Urinary bladder (tissue), 4 donors: ENCODE data around the gene NKAIN2. TPM values are rescaled to one million over a fixed set of nuclear protein-coding genes. Genes with fewer than 3 reads are reported as not detected.
A peak's percentile ranks its signal among the peaks of the same experiment; 100 is the strongest.

Source experiments
- DNase-seq: peaks from one replicate; pipeline ENCODE4 v3.0.0-alpha.2; 2015; ENCODE audit errors: extremely low spot score
- H3K27ac ChIP-seq: one replicate; pipeline ENCODE4 v1.5.1; 2013; ENCODE audit warnings: low read depth, mild to moderate bottlenecking, moderate library complexity
- H3K36me3 ChIP-seq: one replicate; pipeline ENCODE4 v1.6.1; 2013; ENCODE audit warnings: mild to moderate bottlenecking, moderate library complexity; ENCODE audit not compliant: insufficient read depth
- H3K4me1 ChIP-seq: one replicate; pipeline ENCODE4 v1.6.1; 2013; ENCODE audit warnings: mild to moderate bottlenecking, moderate library complexity; ENCODE audit not compliant: insufficient read depth
- H3K4me3 ChIP-seq: one replicate; pipeline ENCODE4 v1.5.1; 2013; ENCODE audit warnings: low read depth, low read length
- WGBS: extraction: QIAGEN DNeasy Blood & Tissue Kit; methylation state at CpG from one replicate; pipeline ENCODE4 v1.1.7; 2013; 5-methylcytosine and 5-hydroxymethylcytosine counted together
- polyA plus RNA-seq: library from polyadenylated mRNA; stranded (reverse); fragments of 200-250 nt; gene quantifications from one replicate; pipeline ENCODE4 v1.2.3, GENCODE V29; 2013
- total RNA-seq: library from RNA; depleted of rRNA; stranded (reverse); fragments of >200 nt; gene quantifications from one replicate; pipeline ENCODE4 v1.2.3, GENCODE V29; 2014
- donor health status: healthy with polysubstance abuse.
- donor health status: healthy.

NKAIN2 gene
- total and polyA plus RNA-seq, 2 donors: 0.24 to 1.7 TPM

DNA sequence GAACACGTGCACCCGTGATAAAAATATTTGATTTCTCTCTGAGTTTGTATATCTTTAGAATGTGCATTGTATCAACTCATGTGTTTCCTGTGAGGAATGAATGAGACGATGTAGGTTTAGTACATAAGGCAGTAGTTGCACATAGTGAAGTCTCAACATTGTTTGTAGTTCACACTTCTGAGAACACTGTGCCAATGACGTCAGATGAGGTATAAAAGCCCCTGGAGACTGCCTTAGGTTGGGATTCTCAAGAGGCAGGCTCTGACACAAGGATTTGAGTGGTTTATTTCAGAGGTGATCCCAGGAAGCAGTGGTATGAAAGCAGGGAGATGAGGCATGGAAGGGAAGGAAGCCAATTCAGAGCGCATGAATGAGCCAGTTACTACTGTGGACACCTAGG lies 2.6 kb upstream of the NKAIN2 start:
- no peak for DNase-seq
- Histone ChIP-seq H3K27ac (no peak overlapping the region), H3K36me3 (no peaks in the 10 kb centered on the region), H3K4me3 (no peak overlapping the region), H3K4me1 (peaks cover 1% of the 10 kb centered on the region)
- 60% methylated on average over 5 of the region's 5 CpGs for WGBS

DNA sequence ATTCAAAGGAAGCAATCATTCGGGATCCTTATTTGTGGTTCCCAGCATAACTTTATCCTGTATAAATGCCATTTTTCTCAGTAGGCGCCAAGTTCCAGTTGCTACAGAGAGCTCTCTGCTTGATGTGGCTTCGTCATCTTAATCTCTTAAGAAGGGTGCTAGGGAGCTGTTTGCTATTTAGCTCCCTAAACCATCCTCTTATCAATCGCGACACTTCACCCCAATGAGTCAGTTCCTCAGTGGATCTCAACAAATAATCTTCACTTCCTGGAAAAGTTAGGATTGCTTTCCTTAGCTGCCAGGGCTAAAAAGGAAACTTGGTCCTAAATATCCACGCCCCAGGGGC lies 1.3 kb upstream of the NKAIN2 start:
- peak overlapping the region; percentile 60 for H3K4me3 ChIP-seq
- 14% methylated on average over 6 of the region's 6 CpGs for WGBS
- no peak overlapping the region for H3K27ac ChIP-seq
- H3K36me3 ChIP-seq: no peaks in the 10 kb centered on the region
- no peak for DNase-seq
- peaks cover 1% of the 10 kb centered on the region for H3K4me1 ChIP-seq

DNA sequence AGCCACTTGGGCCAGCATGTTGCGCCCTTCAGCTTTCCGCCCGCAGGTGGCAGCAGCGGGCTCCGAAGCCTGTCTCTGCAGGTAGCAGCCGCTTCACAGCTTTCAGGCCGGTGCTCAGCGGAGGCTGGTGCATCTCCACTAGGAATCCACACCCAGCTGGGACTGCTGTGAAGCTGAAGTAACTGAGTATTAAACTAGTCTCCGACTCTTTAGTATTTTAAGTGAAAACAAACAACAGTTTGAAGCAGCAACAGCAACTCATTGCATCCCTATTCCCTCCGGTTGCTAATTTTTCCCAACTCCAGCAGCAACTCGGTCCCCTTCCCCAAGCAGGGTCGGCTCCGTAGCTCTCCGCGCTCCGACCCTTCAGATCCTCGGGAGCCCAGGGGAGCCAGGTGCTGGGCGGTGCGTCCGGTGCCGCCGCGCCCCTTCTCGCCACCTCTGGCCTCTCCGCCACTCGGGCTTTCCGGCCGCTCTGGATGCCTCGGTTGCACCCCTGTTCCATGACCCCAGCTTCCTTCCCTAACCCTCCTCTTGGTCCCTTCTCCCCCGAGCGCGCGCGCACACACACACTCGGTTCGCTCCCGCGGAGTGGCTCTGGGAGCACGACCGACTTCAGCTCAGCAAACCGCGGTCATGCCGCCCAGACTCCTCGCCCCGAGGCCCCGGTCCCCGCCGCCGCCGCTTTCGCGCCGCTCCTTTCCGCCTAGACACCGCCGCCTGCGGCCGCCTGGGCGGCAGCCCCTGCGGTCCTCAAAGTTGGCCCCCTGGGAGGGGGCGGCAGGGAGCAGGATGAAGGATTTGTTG lies 765 bp upstream of the NKAIN2 start:
- H3K4me1 ChIP-seq: peaks cover 1% of the 10 kb centered on the region
- no peaks in the 10 kb centered on the region for H3K36me3 ChIP-seq
- peak; percentile 61 for DNase-seq
- peak overlapping the region; percentile 60 for H3K4me3 ChIP-seq
- no peak overlapping the region for H3K27ac ChIP-seq
- WGBS: under 1% methylated on average over 61 of the region's 61 CpGs

DNA sequence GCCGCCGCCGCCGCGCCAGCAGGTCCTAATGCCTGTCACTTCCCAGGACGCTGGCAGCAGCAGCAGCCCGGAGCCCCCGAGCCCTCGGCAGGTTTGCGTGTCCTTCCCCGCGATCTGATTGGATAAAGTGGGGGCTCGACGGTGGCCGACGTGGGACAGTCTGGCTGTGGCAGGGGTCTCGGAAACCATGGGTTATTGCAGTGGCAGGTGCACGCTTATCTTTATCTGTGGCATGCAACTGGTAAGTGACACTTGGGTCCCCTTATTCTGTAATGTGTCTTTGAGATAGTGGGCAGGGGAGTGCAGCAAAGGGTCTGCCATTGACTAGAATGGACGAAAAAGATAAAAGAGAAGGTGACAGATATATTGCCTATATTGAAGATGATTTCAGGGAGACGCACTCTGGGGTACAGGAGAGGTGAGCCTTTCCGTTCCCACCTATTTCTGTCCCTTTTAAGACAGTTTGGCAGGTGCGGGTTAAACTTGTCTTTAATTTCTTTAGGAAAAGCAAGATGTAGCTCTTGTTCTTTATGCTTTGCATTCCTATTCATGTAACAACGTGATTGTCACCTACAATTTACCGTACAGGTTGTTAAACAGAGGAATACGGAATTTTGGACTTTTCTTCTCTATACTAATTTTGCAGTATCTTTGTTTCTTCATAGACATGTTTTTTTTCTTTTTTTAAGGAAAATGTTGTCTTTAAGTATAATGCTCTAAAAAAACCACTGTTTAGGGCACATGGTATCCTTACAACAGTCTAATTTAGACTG lies 535 bp downstream of the NKAIN2 start:
- WGBS: 6% methylated on average over 25 of the region's 25 CpGs
- H3K36me3 ChIP-seq: no peaks in the 10 kb centered on the region
- peak overlapping the region; percentile 60 for H3K4me3 ChIP-seq
- no peak overlapping the region for H3K27ac ChIP-seq
- peaks cover 1% of the 10 kb centered on the region for H3K4me1 ChIP-seq
- DNase-seq: no peak

DNA sequence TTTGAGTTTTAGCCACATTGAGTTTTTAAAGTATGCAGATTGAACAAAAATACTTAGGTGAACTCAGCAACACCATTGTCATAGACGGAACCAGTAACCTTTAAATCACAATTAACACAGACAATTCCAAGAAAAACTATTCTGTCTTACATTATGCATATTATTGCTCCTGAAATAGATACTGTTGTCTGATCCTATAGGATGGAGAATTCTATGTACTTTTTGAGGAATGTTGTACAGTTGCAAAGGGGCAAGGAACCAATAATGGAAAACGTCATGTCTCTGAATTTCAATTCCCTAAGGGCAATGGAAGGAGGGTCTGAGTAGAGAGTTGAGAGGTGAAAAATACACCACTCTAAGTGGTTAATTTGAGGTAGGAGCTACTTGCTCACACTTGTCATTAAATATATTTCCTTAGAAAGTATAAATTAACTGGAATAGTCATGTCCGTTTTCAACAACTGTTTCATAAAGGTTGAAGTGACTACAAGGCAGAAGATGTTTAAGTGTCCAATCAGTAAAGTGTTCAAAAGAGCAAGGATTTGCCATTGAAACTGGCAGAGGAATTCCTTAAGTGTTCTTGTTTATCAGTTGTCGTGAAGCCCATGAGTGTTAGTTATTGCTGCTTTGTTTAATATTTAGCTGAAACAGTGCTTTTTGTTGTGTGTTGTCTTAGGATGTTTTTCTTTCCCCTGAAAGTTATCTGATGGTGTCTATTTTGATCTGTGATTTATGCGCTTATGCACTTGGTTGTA lies 1.3 kb downstream of the NKAIN2 start:
- no peaks in the 10 kb centered on the region for H3K36me3 ChIP-seq
- 57% methylated on average over 5 of the region's 5 CpGs for WGBS
- no peak overlapping the region for H3K27ac ChIP-seq
- H3K4me1 ChIP-seq: peaks cover 1% of the 10 kb centered on the region
- no peak for DNase-seq
- H3K4me3 ChIP-seq: no peak overlapping the region

DNA sequence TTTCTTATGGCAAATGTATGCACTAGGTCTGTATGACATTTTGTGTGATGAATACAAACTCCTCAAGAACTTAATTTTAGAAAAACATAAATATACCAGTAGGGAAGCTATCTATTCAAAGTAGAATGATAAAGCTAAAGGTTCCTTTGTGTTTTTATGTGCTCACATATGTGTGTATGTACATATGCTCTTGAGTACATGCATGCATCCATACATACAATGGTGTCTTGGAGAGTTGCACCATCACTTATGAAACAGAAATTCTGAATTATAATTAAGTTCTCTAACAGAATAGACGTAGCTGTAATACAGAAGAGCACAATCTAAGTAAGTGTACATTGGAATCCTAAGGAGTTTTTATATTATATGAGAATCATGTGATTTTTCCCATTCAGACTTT lies 2.3 kb downstream of the NKAIN2 start:
- no peak for DNase-seq
- no peak overlapping the region for H3K27ac ChIP-seq
- H3K4me3 ChIP-seq: no peak overlapping the region
- peaks cover 1% of the 10 kb centered on the region for H3K4me1 ChIP-seq
- H3K36me3 ChIP-seq: no peaks in the 10 kb centered on the region
- 69% methylated on average over 1 of the region's 1 CpG for WGBS

DNA sequence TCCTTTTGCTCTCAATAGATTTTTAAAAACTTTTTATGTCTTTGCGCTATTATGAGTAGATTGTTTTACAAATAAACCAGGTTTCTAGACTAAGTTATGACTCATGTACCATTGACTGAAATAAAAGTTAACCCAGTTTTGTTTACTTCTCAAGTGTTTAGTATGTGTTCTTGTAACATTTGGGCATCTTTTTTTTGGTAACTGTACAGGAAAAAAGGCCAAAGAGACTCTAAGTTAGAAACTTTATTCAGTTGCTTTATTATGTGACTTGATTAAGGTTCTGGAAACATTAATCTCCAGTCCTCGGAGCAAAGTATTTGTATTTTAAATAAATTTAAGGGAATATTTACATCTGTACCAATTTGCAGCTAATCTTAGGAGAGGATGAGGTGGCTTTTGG lies 2.9 kb downstream of the NKAIN2 start:
- peaks cover 1% of the 10 kb centered on the region for H3K4me1 ChIP-seq
- no peaks in the 10 kb centered on the region for H3K36me3 ChIP-seq
- 74% methylated on average over 2 of the region's 2 CpGs for WGBS
- H3K27ac ChIP-seq: no peak overlapping the region
- H3K4me3 ChIP-seq: no peak overlapping the region
- no peak for DNase-seq

DNA sequence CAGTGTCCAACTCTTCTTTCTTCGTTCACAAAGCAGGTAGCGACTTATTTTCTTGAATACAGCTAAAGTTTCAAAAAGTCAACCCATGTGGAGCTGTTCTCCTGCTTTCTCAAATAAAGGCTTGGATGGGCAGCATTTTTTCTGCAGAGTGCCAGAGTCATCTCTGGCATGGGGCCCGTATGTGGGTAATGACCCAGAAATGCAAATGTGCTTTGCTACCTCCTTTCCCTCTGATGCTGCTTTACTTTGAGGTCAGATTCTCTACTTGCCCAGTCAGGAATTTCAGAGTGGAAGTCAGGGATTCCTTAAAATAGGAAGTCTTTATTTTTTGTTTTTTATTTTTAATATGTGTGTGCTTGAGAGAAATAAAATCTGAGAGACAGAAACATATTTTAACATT lies 4.9 kb downstream of the NKAIN2 start:
- Histone ChIP-seq H3K4me3 (no peak overlapping the region), H3K4me1 (no peaks in the 10 kb centered on the region), H3K36me3 (no peaks in the 10 kb centered on the region), H3K27ac (no peak overlapping the region)
- WGBS: 77% methylated on average over 3 of the region's 3 CpGs
- no peak for DNase-seq

DNA sequence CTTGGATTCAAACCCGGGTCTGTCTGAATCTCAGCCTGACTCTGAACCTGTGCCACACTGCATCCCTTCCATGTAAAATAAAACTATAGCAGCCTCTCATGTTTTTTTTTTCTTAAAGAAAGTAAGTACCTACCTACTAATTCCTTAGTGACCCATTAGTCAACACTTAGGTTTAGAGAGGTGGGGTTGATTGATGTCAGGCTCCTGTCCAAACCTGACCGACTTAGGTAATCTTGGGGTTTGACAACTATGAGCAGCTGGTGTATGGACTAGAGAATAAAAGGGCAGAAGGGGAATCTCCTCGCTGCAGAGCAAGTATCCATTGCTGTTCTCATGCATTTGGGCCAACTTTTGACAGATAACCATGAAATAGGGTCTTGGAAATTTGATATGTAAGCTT lies 6.5 kb downstream of the NKAIN2 start:
- no peak for DNase-seq

DNA sequence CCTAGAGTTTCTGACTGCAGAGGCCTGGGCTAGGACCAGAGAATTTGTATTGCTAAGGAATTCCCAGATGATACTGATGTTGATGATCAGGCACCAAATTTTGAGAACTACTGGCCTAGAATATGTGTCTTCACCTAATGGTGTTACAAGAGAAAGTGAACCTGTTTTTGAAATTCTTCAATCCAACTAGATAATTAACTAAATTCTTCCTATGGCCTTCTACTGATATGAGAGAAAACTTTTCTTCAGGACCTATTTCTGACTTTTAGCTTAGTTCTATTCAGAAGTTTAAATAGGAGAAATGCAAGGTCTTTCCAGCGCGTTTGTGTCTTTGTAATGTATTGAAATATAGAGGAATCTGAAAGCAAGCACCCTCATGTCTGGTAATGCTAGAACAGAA lies 7.3 kb downstream of the NKAIN2 start:
- no peaks in the 10 kb centered on the region for H3K36me3 ChIP-seq
- no peaks in the 10 kb centered on the region for H3K4me1 ChIP-seq
- WGBS: 87% methylated on average over 2 of the region's 2 CpGs
- H3K4me3 ChIP-seq: no peak overlapping the region
- no peak overlapping the region for H3K27ac ChIP-seq
- no peak for DNase-seq

More for the DNA sequence above, 6.5 kb downstream of the NKAIN2 start:
- Histone ChIP-seq H3K27ac (no peak overlapping the region), H3K4me3 (no peak overlapping the region), H3K4me1 (no peaks in the 10 kb centered on the region), H3K36me3 (no peaks in the 10 kb centered on the region)
- 72% methylated on average over 3 of the region's 3 CpGs for WGBS

DNA sequence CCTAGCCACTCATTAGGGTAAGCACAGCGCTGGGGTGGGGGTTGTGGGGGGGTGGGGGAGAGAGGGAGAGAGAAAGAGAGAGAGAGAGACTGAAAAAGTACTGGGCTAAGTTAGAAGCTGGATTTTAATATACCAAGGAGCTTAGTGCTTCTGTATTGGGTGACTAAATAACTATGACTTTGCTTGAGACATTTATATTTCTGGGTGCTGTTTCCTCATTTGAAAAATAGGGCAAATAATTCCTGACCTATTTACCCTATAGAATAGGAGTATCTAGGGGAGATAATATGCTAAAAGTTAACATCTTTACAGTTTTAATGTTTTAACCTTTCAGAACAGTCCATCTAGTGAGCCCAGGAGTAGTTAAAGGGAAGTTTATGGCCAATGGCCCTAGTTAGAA lies 7.7 kb downstream of the NKAIN2 start:
- 30% methylated on average over 1 of the region's 1 CpG for WGBS

DNA sequence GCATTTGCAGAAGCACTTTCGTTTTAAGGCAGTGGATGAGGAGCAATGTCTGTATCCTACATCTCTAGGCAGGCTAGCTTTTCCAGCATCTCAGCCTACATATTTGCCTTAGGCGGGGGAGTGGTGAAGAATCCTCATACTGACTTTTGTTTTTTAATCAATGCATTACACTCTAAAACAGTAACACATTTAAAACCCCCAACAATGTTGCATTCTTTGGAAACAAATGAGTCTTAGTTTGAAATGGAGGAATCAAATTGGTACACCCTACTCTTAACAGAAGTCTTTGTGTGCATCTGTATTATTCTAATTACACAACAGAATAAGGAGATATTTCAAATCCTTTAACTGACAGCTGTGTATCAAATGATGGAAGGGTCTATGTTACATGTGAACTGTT lies 9.0 kb downstream of the NKAIN2 start:
- WGBS: 75% methylated on average over 2 of the region's 2 CpGs
- Histone ChIP-seq H3K27ac (no peak overlapping the region), H3K4me3 (no peak overlapping the region), H3K4me1 (no peaks in the 10 kb centered on the region), H3K36me3 (no peaks in the 10 kb centered on the region)
- no peak for DNase-seq

More for the DNA sequence above, 7.7 kb downstream of the NKAIN2 start:
- Histone ChIP-seq H3K4me1 (no peaks in the 10 kb centered on the region), H3K36me3 (no peaks in the 10 kb centered on the region), H3K4me3 (no peak overlapping the region), H3K27ac (no peak overlapping the region)
- no peak for DNase-seq

DNA sequence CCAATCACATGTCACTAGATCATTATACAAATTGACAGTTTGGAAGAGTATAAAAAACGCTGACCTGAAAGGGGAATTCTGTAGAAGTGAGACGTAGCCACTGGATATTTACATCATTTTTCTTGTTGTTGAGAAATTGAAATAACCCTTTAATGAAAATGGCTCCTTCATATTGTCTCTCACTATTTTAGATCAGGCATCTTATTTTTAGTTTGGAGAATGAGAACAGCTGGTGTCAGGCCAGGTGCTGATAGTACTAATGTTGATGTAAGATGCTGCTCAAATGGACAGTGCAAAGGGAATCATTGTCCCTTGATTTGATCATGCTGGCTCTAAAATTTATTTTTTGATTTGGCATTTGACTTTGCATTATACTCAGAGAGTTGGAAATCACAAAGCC lies 17.4 kb downstream of the NKAIN2 start:
- H3K36me3 ChIP-seq: no peaks in the 10 kb centered on the region
- H3K4me3 ChIP-seq: no peak overlapping the region
- no peak overlapping the region for H3K27ac ChIP-seq
- H3K4me1 ChIP-seq: no peaks in the 10 kb centered on the region
- WGBS: 88% methylated on average over 2 of the region's 2 CpGs
- DNase-seq: no peak
